GM21723 (cell line): ENCODE measurements around the gene CHURC1.
"Not testable (repeated sequence)": the region's sequence is repeated elsewhere in the genome, so short reads cannot be mapped to it uniquely, and the experiment has no call there.

Experiments
- ATAC-seq: cut with Tn5 transposase; IDR thresholded peaks from one replicate; pipeline ENCODE4 v1.9.1; 2021; ENCODE audit warnings: mild to moderate bottlenecking, moderate library complexity; ENCODE audit not compliant: unreplicated experiment

CHURC1 gene

DNA sequence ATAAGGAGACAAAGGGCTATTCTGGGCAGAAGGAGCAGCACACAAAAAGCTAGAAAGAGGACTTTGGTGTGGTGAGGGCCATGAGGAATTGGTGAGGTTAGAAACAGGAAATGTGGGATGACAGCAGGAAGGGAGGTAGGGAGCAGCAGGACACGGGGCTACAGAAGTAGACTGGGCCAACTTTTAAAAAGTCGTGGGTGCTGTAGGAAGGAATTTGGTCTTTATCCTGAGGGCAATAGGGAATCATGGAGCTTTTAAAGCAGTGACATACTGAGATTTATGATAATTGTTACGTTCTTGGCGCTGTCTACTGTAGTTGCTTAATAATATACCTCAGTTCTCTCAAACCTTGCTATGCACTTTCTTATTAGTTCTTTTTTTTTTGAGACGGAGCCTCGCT lies 8.2 kb upstream of the CHURC1 start:
- ATAC-seq = no peak

DNA sequence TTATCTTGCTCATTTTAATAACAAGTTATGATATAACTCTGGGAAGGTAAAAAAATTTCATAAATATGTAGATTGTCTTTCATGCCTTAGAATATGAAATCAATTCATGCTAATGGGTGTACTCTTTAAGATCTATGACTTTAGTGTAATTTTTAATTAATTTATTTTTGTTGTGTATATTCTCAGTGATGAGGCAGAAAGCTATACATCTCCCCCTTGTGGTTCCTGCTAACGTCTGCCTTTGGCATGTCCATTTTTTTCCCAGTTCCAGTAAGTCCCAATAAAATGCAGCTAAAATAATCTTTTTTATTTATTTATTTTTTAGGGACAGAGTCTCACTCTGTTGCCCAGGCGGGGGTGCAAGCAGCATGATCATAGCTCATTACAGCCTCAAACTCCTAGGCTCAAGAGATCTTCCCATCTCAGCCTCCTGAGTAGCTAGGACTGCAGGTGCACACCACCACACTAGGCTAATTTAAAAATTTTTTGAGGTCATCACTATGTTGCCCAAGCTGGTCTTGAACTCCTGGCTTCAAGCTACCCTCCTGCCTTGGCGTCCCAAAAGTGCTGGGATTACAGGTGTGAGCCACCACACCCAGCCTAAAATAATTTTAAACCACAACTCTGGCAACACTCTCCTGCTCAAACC lies 3.3 kb upstream of the CHURC1 start:
- ATAC-seq = no peak

DNA sequence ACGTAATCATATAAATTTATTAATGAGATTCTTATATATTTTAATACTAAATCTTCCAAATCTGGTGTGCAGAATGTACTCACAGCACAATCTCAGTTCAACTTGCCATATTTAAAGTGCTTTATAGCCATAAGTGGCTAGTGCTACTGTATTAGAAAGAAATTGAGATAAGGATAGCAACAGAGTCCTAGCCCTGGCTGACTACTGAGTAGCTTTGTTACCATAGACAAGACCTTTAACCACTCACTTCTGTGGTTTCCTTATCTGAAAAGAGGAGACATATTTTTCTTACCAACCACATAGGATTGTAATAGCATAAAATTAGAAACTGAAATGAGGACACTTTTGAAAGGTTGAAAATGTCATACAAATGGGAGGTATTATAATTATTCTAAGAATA lies 2.0 kb upstream of the CHURC1 start:
- ATAC-seq = no peak

DNA sequence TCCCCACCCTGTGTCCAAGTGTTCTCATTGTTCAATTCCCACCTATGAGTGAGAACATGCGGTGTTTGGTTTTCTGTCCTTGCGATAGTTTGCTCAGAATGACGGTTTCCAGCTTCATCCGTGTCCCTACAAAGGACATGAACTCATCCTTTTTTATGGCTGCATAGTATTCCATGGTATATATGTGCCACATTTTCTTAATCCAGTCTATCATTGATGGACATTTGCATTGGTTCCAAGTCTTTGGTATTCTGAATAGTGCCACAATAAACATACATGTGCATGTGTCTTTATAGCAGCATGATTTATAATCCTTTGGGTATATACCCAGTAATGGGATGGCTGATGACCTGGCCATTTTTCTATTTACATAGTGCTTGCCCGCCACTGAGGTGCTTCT lies 778 bp upstream of the CHURC1 start:
- ATAC-seq = not testable (repeated sequence)

DNA sequence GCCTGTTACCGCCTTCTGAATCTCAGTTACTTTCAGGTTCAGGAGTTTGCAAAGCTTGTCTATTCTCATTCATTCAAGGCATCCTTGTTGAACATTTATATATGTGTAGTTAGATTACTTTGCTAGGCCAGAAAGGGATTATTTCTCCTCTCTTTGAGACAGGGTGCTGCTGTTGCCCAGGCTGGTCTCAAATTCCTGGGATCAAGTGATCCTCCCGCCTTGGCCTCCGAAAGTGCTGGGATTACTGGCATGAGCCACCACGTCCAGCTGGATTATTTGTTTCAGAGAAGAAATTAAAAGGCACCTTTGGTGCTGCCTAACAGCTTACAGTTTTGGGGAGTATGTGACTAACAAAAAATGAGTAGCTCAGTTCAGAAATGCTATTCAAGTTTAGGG lies 772 bp downstream of the CHURC1 start:
- no peak for ATAC-seq

- ATAC-seq = no peak
Observed at GRCh38 chr14:64915797-64916196, 1.5 kb downstream of the CHURC1 start.

DNA sequence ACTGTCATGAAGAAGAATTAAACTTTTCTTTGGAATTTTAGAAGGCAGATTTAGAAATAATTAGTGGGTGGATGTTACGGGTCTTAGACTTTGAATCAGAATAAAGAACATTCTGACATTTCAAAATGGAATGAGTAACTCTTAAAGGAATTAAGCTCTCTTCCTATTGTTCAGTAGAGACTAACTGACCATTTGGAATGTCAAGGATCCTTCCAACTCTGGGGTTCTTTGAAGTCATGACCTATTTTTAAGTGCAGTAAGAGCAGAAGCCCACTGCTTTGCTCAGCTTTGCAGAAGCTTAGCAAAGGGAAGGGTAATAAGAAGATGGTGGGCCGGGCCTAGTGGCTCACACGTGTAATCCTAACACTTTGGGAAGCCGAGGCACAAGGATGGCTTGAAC lies 4.0 kb downstream of the CHURC1 start:
- ATAC-seq = no peak

DNA sequence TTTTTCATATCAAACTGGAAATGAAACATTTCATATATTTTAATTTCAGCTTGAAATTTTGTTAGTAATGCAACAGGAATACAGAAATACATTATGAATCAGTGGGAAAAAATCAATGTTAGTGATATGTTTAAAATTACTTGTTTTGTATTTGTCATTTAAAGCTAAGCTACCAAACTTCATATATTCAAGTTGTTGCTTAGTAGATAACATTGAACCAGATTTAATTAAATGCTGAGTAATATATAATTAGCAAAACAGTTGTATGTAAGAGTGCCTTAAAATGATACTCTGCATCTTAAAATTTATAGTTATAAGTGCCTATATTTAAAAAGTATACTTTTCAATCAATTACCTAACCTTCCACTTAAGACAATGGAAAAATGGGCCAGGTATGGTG lies 5.0 kb downstream of the CHURC1 start:
- ATAC-seq = no peak

GRCh38 chr14:64919618-64920017 lies 5.4 kb downstream of the CHURC1 start:
- ATAC-seq = no peak

- no peak for ATAC-seq
Observed at GRCh38 chr14:64920465-64920864, 6.2 kb downstream of the CHURC1 start.

- no peak for ATAC-seq
Observed at GRCh38 chr14:64923015-64923414, 8.8 kb downstream of the CHURC1 start.

DNA sequence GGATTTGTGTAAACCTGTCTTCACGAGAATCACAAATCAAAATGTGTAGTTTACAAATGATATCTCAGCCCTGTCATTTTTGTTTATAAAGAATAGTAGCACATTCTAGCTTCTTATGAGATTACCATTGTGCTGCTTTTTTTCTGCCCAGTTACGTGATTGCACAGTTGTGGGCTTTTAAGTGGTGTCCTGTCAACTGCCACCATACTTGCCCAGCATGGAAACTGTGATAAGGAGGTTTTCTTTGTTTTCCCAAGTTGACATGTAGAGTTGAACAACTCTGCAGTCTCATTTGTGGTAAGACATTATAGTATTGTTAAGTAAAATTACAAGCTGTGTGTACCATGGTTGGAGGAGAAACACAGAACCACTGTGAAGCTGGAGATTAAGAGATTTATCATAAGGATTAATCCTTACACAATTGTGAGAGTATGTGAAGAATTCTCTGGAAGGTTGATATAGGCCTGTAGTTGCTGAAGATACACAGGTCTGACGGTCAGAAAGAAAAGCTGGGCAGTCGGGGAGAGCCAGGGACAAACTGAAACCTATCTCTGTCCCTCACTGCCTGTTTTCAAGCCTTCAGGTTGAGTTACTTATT lies 12.2 kb downstream of the CHURC1 start:
- ATAC-seq = no peak

GRCh38 chr14:64927031-64927430 lies 12.8 kb downstream of the CHURC1 start:
- no peak for ATAC-seq

DNA sequence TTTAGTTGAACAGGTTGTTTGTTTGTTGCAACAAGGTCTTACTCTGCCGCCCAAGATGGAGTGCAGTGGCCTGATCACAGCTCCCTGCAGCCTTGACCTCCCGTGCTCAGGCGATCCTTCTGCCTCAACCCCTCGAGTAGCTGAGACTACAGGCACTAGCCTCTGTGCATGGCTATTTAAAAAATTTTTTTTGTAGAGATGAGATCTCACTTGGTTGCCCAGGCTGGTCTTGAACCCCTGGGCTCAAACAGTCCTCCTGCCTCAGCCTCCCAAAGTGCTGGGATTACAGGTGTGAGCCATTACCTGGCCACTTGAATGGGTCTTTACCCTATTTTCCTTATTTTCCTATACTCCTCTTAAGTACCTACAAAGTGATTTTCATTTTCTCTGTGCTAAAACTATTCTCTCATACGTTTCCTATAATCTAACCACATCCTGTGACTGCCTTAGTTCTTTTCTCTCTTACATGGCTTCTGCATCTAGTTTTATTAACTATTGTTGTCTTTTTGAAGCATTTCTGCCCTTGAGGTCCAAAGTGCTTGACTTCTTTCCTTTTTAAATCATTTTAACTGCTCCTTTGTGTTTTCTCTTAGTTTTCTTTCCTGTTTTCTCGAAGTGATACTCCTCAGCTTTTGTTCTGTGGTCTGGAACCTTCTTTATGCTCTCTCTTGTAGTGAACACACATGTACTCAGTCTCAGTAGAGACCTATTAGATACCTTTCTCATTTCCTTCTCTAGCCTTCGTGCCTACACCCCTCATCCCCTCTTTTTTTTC lies 14.2 kb downstream of the CHURC1 start:
- ATAC-seq = peak; percentile 83

GRCh38 chr14:64929014-64929359 lies 14.7 kb downstream of the CHURC1 start:
- ATAC-seq = no peak

- no peak for ATAC-seq
Observed at GRCh38 chr14:64930085-64930843, 16.0 kb downstream of the CHURC1 start.

DNA sequence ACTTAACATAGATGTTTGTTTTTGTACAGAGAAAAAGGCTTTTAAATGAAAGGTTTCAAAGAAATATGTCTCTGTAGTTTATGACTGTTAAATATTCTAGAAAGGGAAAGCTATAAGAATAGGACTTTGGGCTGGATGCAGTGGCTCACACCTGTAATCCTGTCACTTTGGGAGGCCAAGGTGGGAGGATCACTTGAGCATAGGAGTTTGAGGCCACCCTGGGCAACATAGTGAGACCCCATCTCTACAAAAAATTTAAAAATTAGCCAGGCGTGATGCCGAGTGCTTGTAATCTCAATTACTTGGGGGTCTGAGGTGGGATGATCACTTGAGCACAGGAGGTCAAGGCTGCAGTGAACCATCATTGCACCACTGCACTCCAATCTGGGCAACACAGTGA lies 16.9 kb downstream of the CHURC1 start:
- no peak for ATAC-seq

GRCh38 chr14:64932231-64932630 lies 18.0 kb downstream of the CHURC1 start:
- no peak for ATAC-seq

GRCh38 chr14:64934338-64934929 lies 20.2 kb downstream of the CHURC1 start:
- no peak for ATAC-seq

DNA sequence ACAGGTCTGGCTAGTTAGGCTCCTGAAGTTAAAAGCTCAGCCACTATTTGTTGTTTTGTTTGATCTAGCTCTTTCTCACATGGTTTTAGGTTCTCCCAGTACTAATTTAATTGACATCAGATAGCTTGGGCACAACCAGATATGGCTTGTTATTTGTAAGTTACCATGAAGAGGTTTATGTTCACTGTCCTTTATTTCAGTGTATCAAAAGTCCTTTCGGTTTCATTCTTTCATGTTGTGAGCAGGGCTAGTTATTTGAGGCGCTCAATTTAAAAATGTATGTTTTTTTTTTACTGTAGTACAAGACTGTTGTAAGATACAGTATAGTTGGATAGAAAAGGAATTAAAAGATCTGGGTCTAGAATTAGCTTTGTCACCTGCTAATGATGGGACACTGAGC lies 21.3 kb downstream of the CHURC1 start:
- no peak for ATAC-seq

- no peak for ATAC-seq
Observed at GRCh38 chr14:64937171-64937820, 23.0 kb downstream of the CHURC1 start.
